GM12873 (cell line): ENCODE results near the gene LYRM4.

Source experiments
- TF ChIP-seq, protein P1 (sequence below): IDR thresholded peaks from 2 replicates; pipeline ENCODE4 v1.5.1; 2012; ENCODE audit warnings: low read depth, mild to moderate bottlenecking, moderate library complexity, low read length, control low read depth; ENCODE audit not compliant: insufficient read depth; ENCODE audit errors: missing control alignments

Gene LYRM4

DNA sequence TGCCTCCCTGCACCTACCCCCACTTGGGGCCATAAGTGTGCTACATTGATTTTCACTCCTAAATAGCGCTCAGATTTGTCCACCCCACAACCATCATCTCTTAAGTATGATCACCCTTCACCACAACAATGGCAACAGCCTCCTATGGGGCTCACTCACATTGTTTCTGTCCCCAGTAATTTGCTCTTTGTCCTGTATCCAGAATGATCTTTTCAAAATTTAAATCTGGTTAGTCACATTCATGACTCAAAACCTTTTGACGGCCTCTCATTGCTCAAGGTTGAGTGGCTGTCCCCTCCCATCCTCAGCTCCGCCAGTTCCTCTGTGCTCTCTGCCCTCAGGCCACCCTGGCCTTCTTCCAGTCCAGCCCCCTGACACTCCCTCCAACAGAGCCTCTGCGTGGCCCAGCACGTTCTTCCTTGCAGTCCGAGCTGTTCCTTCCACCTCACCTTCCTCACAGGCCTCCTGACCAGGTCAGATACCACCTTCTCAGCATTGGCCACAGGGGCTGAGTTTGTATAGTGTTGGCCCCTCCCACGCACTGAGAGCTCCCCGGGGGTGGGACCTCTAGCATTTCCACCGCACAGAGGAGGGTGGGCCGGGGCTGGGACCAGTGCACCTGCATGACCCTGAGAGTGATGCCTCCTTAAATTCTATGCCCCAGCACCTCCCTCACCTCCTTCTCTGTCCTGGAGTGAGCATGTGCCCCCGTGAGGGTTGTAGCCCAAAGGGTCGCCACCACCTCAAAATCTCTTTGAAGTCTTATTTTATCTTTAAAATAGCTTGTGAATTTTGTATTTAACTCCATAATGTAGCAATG is 178.1 kb downstream of the LYRM4 start:
- TF ChIP-seq, protein P1, sequence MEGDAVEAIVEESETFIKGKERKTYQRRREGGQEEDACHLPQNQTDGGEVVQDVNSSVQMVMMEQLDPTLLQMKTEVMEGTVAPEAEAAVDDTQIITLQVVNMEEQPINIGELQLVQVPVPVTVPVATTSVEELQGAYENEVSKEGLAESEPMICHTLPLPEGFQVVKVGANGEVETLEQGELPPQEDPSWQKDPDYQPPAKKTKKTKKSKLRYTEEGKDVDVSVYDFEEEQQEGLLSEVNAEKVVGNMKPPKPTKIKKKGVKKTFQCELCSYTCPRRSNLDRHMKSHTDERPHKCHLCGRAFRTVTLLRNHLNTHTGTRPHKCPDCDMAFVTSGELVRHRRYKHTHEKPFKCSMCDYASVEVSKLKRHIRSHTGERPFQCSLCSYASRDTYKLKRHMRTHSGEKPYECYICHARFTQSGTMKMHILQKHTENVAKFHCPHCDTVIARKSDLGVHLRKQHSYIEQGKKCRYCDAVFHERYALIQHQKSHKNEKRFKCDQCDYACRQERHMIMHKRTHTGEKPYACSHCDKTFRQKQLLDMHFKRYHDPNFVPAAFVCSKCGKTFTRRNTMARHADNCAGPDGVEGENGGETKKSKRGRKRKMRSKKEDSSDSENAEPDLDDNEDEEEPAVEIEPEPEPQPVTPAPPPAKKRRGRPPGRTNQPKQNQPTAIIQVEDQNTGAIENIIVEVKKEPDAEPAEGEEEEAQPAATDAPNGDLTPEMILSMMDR, result no peak

DNA sequence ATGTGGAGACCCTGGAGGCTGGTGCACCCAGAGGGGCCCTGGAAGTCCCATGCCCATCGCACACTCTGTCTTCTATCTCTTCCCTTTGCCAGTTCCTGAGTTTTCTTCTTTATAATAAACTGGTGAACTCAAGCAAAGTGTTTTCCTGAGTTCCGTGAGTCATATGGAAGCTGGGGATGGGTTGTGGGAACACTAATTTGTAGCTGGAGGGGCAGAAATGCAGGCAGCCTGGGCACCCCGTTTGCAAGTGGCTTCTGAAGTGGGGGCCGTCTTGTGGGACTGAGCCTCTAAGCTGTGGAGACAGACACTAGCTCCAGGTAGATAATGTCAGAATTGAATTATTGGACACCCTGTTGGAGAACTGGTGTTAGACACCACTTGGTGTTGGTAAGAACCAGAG is 178.8 kb downstream of the LYRM4 start:
- TF ChIP-seq, protein P1, result no peak

DNA sequence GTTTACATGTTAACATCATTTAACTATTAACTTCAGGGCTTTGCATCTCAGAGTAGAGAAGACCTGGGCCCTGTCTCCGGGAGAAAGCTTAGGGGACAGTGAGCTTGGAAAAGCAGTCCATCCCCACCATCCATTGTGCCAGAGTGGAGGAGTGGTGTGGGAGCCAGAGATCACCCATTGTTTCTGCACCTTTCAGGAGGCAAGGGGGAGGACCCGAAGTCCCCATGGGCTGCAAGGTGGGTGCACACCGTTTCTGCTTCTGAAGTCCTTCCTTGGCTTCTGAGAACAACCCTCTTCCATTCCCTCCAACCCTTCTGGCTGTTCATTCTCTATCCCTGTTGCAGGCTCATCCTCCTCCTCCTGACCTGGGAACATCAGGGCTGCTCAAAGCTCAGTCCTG is 179.6 kb downstream of the LYRM4 start:
- TF ChIP-seq, protein P1, result no peak

DNA sequence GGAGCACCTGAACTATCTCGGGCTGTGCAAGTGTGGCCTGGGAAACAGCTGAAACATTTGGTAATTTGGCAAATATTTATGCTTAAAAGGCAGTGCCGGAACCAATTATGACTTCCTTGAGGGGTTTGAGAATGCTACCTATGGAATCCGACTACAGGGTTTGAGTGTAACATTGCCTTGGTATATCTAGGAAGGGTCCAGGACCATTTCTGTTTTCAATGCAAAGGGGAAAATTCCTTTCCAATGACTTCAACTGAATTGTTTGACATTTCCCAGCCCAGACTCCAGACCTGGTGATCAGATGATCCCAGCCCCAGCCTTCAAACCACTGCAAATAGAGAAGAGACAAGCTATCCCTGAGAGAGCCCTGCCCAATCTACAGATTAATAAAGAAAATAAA is 180.2 kb downstream of the LYRM4 start:
- TF ChIP-seq, protein P1, result no peak

DNA sequence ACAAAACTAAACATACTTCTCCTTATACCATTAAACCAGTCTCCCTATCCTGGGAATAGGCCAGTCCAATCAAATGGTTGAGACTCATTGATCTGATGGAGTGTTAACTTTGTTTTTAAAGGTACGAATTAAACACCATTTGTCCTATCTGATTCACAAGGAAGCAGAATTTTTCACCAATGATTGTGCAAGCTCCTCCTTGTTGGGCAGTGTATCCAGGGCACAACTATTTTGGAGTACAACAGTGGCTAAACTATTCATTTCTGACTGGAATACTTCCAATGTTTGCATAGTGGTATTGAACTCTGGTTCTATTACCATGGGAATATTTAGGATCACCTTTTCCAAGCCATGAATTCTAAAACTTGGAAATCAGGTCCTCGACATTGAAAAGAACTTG is 181.1 kb downstream of the LYRM4 start:
- TF ChIP-seq, protein P1, result no peak

DNA sequence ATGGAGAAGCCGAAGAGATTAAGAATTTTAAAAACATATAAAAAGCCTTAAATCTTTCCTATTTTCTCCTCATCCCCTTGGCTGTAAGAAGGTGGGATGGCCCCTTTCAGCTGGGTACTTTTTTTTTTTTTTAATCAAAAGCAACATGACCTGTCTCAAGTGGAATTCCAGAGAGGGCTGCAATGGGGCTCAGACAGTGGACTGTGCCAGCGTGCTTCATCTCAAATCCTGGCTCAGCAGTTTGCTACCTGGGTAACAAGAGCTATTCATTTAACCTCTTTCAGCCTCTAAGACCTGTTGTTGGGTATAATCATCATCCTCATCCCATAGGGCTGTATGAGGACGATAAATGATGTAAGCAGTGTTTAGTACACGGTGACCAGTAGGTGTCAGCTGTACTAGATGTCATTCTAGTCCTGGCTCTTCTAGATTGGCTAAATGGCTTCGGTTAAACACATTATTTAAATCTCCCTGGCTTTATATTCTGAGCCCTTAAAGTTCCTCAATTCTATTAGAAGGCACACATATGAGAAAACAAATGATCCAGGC is 182.6 kb downstream of the LYRM4 start:
- TF ChIP-seq, protein P1, result peak; percentile 45

DNA sequence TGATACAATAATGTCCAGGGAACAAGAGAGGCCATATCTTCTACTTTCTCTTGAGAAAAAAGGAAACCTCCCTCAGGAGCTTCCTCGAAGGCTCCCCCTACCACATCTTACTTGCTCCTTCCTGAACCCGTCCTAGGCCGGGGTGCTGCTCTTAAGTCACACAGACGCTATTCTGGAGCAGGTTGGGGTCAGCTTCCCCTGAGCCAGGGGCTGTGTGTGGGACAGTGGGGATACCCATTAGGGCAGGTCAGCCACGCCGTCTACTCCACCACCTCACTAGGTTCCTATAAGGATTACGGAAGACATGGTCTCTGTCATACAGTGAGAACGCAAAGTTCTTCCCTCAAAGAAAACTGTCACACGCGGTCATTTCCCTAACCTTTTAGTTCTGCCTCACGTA is 183.8 kb downstream of the LYRM4 start:
- TF ChIP-seq, protein P1, result no peak
